Activated CD4-positive, alpha-beta T cell treated with anti-CD3 and anti-CD28 coated beads for 48 hours (primary cell): ENCODE measurements around the gene SMARCC1.
"Not testable (repeated sequence)": the region's sequence is repeated elsewhere in the genome, so short reads cannot be mapped to it uniquely, and the experiment has no call there.

ENCODE experiments used
- DNase-seq: peaks from one replicate; pipeline ENCODE4 v3.0.0-alpha.2; 2020

The SMARCC1 gene

DNA sequence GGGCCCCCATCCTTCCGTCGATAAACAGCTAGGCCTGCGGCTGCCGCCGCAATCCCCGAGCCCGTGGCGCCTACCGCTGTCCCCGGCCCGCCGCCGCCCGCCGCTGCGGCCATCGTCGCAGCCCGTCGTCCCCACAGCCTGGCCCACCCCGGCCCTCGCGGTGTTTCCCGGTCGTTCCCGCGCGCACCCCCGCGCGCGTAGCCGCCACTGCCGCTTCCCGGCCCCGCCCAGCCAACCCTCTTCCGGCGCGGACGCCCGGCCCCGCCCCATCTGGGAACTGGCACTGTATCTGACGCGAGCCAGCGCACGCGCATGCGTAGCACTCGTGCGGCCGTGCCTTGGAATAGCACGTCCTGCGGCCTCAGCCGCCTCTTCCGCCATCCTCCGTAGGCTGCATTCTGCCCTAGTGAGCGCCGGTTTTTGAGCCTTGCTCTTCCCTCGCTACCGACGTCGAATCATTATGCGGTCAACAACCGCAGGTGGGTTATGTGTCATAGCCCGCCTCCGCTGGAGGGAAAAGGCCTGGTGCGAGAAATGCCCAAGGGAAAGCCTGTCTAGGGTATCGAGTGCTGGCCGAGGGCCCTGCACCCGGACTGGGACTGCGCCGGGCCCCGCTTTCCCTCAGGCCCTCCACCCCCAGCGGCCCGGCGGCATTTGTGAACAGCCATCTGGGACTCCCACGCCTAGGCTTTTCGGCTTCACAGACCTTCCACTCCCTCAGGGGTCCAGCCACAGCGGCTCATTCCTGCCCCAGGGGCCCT is at the start of gene SMARCC1:
Gene SMARCC1 (minus strand): TSS at position 209 of the 761 bp plus-strand sequence. CDS start 96 bp downstream, at position 113.
- DNase-seq: peak; percentile 99

GRCh38 chr3:47829482-47829881 is 47.8 kb upstream of the SMARCC1 start:
- DNase-seq: not testable (repeated sequence)

DNA sequence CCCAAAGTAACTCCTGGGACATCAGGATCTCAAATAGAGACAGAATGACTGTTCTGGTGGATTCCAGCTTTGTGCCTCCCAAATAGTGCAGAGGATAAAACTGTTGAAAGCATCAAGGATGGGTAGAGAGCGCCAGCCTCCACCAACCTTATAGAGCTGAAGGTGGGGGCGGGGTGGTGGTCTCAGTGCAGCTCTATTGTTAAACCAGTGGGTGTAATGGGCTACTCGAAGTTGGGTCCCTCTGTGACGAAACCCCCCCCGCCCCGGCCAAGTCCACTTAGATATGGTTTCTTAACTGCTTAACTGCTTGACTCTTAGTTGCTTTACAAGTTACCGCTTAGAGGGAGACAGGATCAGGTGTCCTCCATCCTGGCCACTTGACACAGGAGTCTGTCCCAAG is 43.9 kb upstream of the SMARCC1 start:
- no peak for DNase-seq

DNA sequence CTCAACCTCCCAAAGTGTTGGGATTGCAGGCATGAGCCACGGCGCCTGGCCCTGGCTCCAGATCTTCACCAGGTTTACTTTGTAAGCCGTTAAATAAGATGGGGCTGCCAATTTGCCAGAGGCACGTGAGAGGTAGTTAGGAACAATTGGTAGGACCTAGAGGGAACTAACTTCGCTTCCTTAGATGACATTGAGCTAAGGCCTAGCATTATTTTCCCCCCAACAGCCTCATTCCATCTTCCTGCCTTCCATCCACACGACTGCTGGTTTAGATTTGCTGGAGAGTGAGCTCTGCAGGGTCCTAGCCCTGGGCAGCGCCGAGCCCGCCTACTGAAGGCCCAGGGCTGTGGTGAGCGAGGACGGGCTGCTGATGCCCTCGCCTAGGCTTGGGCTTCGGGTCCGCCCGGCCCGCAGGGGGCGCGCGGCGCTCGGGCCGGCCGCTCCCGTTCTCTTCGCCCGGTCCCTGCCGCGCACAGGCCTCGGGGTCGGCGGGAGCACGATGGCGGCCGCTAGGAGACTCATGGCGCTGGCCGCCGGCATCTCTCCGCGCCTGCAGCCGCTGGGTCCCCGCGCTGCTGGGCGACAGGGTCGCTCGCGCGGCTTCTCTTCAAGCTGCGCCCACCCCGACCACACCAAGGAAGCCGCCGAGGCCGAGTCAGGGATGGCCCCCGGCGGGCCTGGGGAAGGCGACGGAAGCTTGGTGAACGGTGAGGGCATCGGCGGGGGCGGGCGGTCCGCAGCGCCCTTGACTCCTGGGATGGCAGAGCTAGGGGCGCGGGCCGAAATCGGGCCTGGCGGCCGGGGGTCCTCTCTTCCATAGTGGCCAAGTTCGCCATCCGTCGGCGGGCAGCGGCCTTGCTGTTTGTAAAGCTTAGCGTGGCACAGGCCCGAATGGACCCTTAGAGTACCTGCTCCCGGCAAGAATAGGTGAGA is 43.1 kb upstream of the SMARCC1 start:
- peak; percentile 84 for DNase-seq

- DNase-seq: no peak
These were observed 35.9 kb upstream of the SMARCC1 start for GRCh38 chr3:47817609-47818008.

DNA sequence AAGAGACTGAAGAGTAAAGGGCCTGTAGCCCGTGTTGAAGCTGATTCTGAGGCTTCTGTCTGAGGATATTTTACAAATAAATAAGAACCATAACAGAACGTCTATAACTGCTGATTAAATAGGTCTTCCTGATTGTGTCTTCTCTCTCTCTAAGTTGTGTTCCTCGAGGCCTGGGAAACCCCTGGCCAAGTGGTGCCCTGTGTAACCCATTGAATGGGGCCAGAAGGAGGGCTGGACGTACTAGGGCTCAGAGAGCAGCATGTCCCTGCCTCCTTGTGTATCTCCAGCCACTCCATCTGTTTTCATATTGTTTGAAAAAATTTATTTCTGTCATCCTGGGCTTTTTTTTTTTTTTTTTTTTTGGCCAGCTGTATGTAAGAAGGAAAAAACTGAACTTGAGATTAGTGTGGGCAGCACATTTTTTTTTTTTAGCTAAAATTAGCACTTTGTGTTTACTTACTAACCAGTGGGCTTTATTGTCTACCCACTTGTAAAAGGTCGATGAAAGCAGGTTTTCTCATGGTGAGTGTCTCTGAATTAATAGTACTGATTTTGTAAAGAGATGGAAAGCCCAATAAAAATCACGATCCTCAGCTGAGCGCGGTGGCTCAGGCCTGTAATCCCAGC is 32.0 kb upstream of the SMARCC1 start:
- no peak for DNase-seq

GRCh38 chr3:47804577-47804976 is 22.9 kb upstream of the SMARCC1 start:
- no peak for DNase-seq

DNA sequence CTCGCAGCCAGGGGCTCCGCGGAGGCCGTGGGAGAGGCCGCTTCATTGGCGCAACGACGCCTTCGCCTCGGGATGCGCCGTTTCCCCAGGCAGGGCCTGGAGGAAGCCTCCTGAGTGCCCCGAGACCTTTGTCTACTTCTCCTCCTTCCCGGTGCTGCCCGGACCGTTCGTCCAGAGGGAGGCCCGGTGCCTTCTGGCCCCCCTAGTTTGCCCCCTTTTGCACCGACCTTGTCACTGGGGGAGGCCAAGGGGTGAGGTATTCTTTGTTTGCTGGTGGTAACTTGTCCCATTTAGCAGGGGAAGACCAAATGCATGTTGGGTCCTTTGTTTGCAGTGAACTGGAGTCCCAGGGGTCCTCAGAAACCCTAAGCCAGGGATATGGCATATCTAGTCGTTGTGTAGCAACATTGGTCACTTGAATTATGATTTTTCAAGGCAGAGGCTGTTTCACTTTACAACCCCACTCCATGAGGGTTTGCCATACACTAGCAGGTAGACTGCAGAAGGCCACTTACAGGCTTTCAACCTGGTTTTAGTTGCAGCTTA is 21.9 kb upstream of the SMARCC1 start:
- DNase-seq: no peak

DNA sequence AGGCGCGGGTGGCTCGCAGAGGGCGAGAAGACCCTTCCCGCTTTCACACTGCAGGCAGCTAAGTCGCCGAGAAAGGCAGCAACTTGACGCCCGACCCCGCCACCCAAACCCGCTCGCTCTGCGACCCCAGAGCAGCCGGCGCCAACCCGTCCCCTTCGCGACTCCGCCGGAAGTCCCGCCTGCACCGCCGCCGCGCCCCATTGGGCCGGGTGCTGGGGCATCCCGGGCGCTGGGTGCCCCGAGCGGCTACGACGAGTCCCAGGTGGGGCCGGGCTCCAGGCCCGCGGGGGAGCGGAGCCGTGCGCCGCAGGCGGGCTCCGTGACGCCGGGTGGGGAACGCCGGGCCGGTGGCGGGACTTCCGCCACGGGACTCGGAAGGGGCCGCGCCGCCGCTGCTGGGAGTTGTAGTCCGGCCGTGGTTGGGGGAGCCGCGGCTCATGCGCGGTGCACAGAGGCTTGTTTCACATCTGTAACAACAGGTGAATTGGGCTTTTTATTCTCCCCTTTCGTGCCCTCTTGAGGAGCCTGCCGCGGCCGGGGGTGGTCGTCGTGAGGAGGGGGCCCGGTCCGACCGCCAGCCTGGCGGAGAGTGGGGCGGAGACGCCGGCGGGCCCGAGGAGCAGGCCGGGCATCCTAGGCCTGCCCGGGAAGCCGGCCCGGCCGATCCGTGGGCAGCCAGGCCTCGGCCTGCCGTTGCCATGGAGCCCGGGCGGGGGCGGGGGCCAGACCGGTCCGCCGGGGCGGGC is 21.2 kb upstream of the SMARCC1 start, which contains the start of gene DHX30:
Gene DHX30 (plus strand): TSS at position 405 of the 746 bp plus-strand sequence. CDS start 7,546 bp downstream, outside the sequence.
- DNase-seq: peak; percentile 91

GRCh38 chr3:47799733-47800132 is 18.0 kb upstream of the SMARCC1 start:
- DNase-seq: no peak

DNA sequence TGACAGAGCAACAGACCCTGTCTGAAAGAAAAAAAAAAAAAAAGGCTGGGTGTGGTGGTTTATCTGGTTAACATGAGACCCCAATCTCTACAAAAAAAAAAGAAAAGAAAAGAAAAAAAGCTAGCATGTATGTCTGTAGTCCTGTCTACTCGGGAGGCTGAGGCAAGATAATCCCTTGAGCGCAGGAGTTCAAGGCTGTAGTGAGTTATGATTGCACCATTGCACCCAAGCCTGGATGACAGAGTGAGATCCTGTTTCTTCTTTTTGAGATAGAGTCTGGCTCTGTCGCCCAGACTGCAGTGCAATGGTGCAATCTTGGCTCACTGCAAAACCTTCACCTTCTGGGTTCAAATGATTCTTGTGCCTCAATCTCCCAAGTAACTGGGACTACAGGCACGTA is 12.9 kb upstream of the SMARCC1 start:
- no peak for DNase-seq

DNA sequence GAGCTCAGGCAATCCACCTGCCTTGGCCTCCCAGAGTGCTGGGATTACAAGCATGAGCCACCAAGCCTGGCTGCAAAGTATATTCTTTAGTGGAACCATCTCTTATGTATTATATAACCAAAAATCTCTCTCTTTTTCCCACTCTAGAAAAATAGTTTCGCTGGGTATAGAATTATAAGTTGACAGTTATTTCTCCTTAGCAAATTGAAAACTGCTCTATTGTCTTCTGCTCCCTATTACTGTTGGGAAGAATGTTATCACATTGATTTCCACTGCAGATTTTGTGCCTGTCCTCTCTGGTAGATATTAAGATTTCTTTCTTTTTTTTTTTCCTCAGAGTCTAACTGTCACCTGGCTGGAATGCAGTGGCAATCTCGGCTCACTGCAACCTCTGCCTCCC is 11.0 kb upstream of the SMARCC1 start:
- DNase-seq: no peak

- DNase-seq: no peak
These were observed 9.6 kb upstream of the SMARCC1 start for GRCh38 chr3:47791193-47791855.

- no peak for DNase-seq
These were observed 2.0 kb upstream of the SMARCC1 start for GRCh38 chr3:47783673-47784072.

- DNase-seq: no peak
These were observed 984 bp upstream of the SMARCC1 start for GRCh38 chr3:47782446-47783308.

- peak; percentile 76 for DNase-seq
These were observed 680 bp downstream of the SMARCC1 start for GRCh38 chr3:47780741-47781684.

DNA sequence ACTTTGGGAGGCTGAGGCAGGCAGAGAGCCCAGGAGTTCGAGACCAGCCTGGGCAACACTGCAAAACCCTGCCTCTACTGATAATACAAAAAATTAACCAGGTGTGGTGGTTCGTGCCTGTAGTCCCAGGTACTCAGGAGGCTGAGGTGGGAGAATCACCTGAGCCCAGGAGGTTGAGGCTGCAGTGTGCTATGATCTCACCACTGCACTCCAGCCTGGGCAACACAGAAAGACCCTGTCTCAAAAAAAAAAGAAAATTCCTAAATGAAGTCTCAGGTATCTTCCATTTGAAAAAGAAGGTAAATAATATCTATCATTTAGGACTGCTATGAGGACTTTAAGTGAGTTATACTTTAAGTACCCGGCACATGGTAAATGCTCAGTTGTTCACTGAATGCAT is 2.9 kb downstream of the SMARCC1 start:
- no peak for DNase-seq

DNA sequence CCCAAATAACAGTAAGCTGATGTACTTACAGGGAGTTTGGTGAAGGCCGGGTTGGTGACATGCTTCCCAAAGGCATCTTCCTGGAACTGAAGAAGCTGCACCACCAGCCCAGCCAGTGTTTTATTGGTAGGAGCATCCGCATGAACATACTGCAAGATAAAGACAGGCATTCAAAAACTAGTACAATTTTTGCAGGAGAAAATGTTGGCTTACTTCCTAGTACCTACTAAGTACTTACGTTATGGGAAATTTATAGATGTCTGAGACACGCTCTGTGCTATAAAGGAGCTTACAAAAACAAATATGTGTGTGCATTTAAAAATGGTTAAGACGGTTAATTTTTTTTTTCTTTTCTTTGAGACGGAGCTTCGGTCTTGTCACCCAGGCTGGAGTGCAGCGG is 8.9 kb downstream of the SMARCC1 start:
- no peak for DNase-seq

DNA sequence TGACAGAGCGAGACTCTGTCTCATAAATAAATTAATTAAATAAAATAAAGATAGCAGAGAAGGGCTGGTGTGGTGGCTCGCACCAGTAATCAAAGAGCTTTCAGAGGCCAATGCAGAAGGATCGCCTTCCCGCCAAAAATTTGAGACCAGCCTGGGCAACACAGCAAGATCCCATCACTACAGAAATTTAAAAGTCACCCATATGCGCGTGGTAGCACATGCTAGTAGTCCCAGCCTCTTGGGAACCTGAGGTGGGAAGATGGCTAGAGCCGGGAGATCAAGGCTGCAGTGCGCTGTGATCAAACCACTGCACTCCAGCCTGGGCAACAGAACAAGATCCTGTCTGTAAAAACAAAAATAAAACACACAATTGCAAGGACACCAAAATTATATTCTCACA is 9.6 kb downstream of the SMARCC1 start:
- no peak for DNase-seq
